HCT116 (cell line): ENCODE measurements around the gene ENPP4.

Experiments used
- POLR2A ChIP-seq: IDR thresholded peaks from 2 replicates; pipeline ENCODE4 v1.7.0; 2011; ENCODE audit warnings: borderline replicate concordance; ENCODE audit not compliant: insufficient read depth, insufficient read length; ENCODE audit errors: extremely low read depth
- POLR2AphosphoS5 ChIP-seq: IDR thresholded peaks from 2 replicates; pipeline ENCODE4 v1.6.1; 2011; ENCODE audit warnings: mild to moderate bottlenecking, low read depth, low read length, moderate library complexity
- SP1 ChIP-seq: IDR thresholded peaks from 2 replicates; pipeline ENCODE4 v1.6.1; 2012; ENCODE audit warnings: low read depth
- TF ChIP-seq, protein P1 (sequence below), 3 experiments: fragments of 200-600 bp in 1 of 3; sonication (generic) in 1 of 3; IDR thresholded peaks in 2 of 3; conservative IDR thresholded peaks in 1 of 3; 2 replicates each; pipeline ENCODE4 v1.5.1; 2012 to 2017; ENCODE audit warnings: low read depth in 2 of 3, low read length in 2 of 3, antibody characterized with exemption in 1 of 3, borderline replicate concordance in 1 of 3, control low read depth in 1 of 3, mild to moderate bottlenecking in 1 of 3, mixed read lengths in 1 of 3, mixed run types in 1 of 3, moderate library complexity in 1 of 3; ENCODE audit not compliant: insufficient read depth in 1 of 3
- TF ChIP-seq, protein P2 (sequence below): IDR thresholded peaks from 2 replicates; pipeline ENCODE4 v1.6.1; 2012
- TF ChIP-seq, protein P3 (sequence below): IDR thresholded peaks from 2 replicates; pipeline ENCODE4 v1.6.1; 2012; ENCODE audit warnings: low read depth

DNA sequence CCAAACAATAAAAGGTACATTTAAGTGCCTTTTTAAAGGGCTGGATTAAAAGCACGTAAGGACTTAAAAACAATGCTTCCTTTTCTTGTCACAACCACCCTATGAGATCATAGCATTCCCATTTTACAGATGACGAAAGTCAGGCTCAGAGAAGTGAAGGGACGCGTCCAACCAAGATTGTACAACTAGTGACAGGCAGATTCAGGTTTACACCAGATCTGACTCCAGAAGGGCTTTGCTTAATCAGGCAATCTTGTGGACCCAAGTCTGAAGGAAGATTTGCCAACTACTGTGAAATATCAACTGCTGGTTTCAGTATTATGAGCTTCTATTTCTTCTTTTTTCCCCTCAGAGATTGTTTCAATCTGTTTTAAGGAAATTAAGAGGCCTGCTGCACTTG, 877 bp downstream of the ENPP4 start:
- TF ChIP-seq, protein P1, sequence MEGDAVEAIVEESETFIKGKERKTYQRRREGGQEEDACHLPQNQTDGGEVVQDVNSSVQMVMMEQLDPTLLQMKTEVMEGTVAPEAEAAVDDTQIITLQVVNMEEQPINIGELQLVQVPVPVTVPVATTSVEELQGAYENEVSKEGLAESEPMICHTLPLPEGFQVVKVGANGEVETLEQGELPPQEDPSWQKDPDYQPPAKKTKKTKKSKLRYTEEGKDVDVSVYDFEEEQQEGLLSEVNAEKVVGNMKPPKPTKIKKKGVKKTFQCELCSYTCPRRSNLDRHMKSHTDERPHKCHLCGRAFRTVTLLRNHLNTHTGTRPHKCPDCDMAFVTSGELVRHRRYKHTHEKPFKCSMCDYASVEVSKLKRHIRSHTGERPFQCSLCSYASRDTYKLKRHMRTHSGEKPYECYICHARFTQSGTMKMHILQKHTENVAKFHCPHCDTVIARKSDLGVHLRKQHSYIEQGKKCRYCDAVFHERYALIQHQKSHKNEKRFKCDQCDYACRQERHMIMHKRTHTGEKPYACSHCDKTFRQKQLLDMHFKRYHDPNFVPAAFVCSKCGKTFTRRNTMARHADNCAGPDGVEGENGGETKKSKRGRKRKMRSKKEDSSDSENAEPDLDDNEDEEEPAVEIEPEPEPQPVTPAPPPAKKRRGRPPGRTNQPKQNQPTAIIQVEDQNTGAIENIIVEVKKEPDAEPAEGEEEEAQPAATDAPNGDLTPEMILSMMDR (IDR thresholded peaks at IDR 0.05 in 2 of 3, conservative IDR thresholded peaks at IDR 0.05 in 1 of 3; ENCODE audit: borderline replicate concordance in 1 of 3, insufficient read depth in 1 of 3, low read depth in 2 of 3, low read length in 2 of 3): no peak
- TF ChIP-seq, protein P2, sequence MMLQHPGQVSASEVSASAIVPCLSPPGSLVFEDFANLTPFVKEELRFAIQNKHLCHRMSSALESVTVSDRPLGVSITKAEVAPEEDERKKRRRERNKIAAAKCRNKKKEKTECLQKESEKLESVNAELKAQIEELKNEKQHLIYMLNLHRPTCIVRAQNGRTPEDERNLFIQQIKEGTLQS: no peak
- TF ChIP-seq POLR2AphosphoS5 (no peak), POLR2A (no peak), SP1 (no peak)
- TF ChIP-seq, protein P3, sequence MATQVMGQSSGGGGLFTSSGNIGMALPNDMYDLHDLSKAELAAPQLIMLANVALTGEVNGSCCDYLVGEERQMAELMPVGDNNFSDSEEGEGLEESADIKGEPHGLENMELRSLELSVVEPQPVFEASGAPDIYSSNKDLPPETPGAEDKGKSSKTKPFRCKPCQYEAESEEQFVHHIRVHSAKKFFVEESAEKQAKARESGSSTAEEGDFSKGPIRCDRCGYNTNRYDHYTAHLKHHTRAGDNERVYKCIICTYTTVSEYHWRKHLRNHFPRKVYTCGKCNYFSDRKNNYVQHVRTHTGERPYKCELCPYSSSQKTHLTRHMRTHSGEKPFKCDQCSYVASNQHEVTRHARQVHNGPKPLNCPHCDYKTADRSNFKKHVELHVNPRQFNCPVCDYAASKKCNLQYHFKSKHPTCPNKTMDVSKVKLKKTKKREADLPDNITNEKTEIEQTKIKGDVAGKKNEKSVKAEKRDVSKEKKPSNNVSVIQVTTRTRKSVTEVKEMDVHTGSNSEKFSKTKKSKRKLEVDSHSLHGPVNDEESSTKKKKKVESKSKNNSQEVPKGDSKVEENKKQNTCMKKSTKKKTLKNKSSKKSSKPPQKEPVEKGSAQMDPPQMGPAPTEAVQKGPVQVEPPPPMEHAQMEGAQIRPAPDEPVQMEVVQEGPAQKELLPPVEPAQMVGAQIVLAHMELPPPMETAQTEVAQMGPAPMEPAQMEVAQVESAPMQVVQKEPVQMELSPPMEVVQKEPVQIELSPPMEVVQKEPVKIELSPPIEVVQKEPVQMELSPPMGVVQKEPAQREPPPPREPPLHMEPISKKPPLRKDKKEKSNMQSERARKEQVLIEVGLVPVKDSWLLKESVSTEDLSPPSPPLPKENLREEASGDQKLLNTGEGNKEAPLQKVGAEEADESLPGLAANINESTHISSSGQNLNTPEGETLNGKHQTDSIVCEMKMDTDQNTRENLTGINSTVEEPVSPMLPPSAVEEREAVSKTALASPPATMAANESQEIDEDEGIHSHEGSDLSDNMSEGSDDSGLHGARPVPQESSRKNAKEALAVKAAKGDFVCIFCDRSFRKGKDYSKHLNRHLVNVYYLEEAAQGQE: no peak
